H1 (cell line): ENCODE measurements around the gene ORC3. TPM values are rescaled to one million over a fixed set of nuclear protein-coding genes. Genes with fewer than 3 reads are reported as not detected.

Experiments
- CTCF ChIA-PET: fragments of 300-600 bp; sonication (Branson Sonifier 250); formaldehyde crosslinking; loops from one replicate; lab custom pipeline; 2021; ENCODE audit not compliant: partially characterized antibody; lab: Charles Lee
- POLR2A ChIA-PET: fragments of 300-600 bp; sonication (Branson Sonifier 250); formaldehyde crosslinking; loops from one replicate; lab custom pipeline; 2021; ENCODE audit warnings: inconsistent platforms; ENCODE audit not compliant: partially characterized antibody; lab: Charles Lee
- DNase-seq, 2 experiments: peaks; one replicate each; pipeline versions ENCODE4 v3.0.0 to v3.0.0-alpha.2; 2010 to 2022; ENCODE audit warnings: low spot score in 2 of 2, low read depth in 1 of 2, mixed read lengths in 1 of 2
- FAIRE-seq: peaks from 2 replicates; lab custom pipeline; 2011; peaks lifted over from hg19 to GRCh38; lab: Jason Lieb, UNC
- H2AFZ ChIP-seq: 2 replicates; pipeline ENCODE4 v1.8.1; 2012; ENCODE audit warnings: low read length, inconsistent platforms
- H2AK5ac ChIP-seq: 2 replicates; pipeline ENCODE4 v1.6.1; 2013; ENCODE audit warnings: low read depth, low read length
- H2BK120ac ChIP-seq: replicated peaks from 2 replicates; pipeline ENCODE3; 2013; ENCODE audit warnings: low read depth, low read length, inconsistent platforms
- H2BK12ac ChIP-seq: 2 replicates; pipeline ENCODE4 v1.6.1; 2013; ENCODE audit warnings: low read depth, low read length
- H2BK15ac ChIP-seq: 2 replicates; pipeline ENCODE4 v1.6.1; 2013; ENCODE audit warnings: low read length
- H2BK20ac ChIP-seq: 2 replicates; pipeline ENCODE4 v1.6.1; 2013; ENCODE audit warnings: low read length
- H2BK5ac ChIP-seq: 2 replicates; pipeline ENCODE4 v1.6.1; 2013; ENCODE audit warnings: low read depth, low read length
- H3K14ac ChIP-seq: 2 replicates; pipeline ENCODE4 v1.6.1; 2013; ENCODE audit warnings: inconsistent platforms; ENCODE audit not compliant: insufficient read length
- H3K18ac ChIP-seq: 2 replicates; pipeline ENCODE4 v1.6.1; 2013; ENCODE audit warnings: low read length; ENCODE audit errors: extremely low read depth
- H3K23ac ChIP-seq: 2 replicates; pipeline ENCODE4 v1.6.1; 2013; ENCODE audit warnings: inconsistent platforms; ENCODE audit not compliant: insufficient read length
- H3K23me2 ChIP-seq: 2 replicates; pipeline ENCODE4 v1.6.1; 2013; ENCODE audit warnings: low read depth, low read length
- H3K27ac ChIP-seq: 2 replicates; pipeline ENCODE4 v1.6.1; 2011; ENCODE audit warnings: low read depth, low read length, inconsistent platforms
- H3K27me3 ChIP-seq, 4 experiments: replicated peaks in 1 of 4; 1 replicate in 1 of 4; 2 replicates in 3 of 4; pipeline versions ENCODE4 v1.6.1 to v1.8.1; 2011 to 2013; ENCODE audit warnings: low read length in 3 of 4, mild to moderate bottlenecking in 3 of 4, inconsistent platforms in 2 of 4, mixed read lengths in 2 of 4, moderate library complexity in 1 of 4; ENCODE audit not compliant: control insufficient read depth in 3 of 4, insufficient read depth in 3 of 4; ENCODE audit errors: extremely low read depth in 1 of 4
- H3K36me3 ChIP-seq, 4 experiments: 2 replicates each; pipeline versions ENCODE4 v1.6.1 to v1.8.1; 2011 to 2013; ENCODE audit warnings: mild to moderate bottlenecking in 4 of 4, low read length in 3 of 4, moderate library complexity in 2 of 4, control low read depth in 1 of 4, inconsistent platforms in 1 of 4; ENCODE audit not compliant: insufficient read depth in 4 of 4, control insufficient read depth in 2 of 4
- H3K4ac ChIP-seq: replicated peaks from 2 replicates; pipeline ENCODE3; 2013; ENCODE audit warnings: low read length, low read depth, mixed read lengths, inconsistent platforms; ENCODE audit not compliant: insufficient read length
- H3K4me1 ChIP-seq, 4 experiments: replicated peaks in 1 of 4; 1 replicate in 1 of 4; 2 replicates in 3 of 4; pipeline versions ENCODE4 v1.6.1 to v1.8.1; 2011 to 2013; ENCODE audit warnings: low read length in 3 of 4, inconsistent platforms in 2 of 4, mixed read lengths in 1 of 4; ENCODE audit not compliant: insufficient read depth in 4 of 4, control insufficient read depth in 3 of 4
- H3K4me2 ChIP-seq, 2 experiments: 2 replicates each; pipeline versions ENCODE4 v1.6.1 to v1.8.1; 2011 to 2013; ENCODE audit warnings: low read depth in 2 of 2, low read length in 2 of 2, control low read depth in 1 of 2, inconsistent platforms in 1 of 2, mild to moderate bottlenecking in 1 of 2; ENCODE audit not compliant: insufficient read depth in 1 of 2
- H3K4me3 ChIP-seq, 4 experiments: fragments of 200-600, 300-600 bp in 1 of 4; sonication (generic), shearing (Covaris generic), sonication (Bioruptor Twin) in 1 of 4; 2 replicates each; pipeline versions ENCODE4 v1.5.1 to v1.8.1; 2011 to 2016; ENCODE audit warnings: low read length in 4 of 4, low read depth in 3 of 4, control low read depth in 2 of 4, inconsistent platforms in 2 of 4, mild to moderate bottlenecking in 2 of 4, mixed read lengths in 1 of 4, moderate library complexity in 1 of 4; ENCODE audit not compliant: insufficient read depth in 2 of 4; ENCODE audit errors: extremely low read depth in 1 of 4
- H3K56ac ChIP-seq: replicated peaks from 2 replicates; pipeline ENCODE3; 2013; ENCODE audit warnings: low read depth, mild to moderate bottlenecking, mixed read lengths, low read length, inconsistent platforms; ENCODE audit not compliant: insufficient read length
- H3K79me1 ChIP-seq: 2 replicates; pipeline ENCODE4 v1.6.1; 2013; ENCODE audit warnings: low read depth, low read length, control low read depth
- H3K79me2 ChIP-seq, 2 experiments: 2 replicates each; pipeline versions ENCODE4 v1.6.1 to v1.8.1; 2012 to 2013; ENCODE audit warnings: low read length in 2 of 2, mild to moderate bottlenecking in 2 of 2, inconsistent platforms in 1 of 2; ENCODE audit not compliant: insufficient read depth in 2 of 2, control insufficient read depth in 1 of 2
- H3K9ac ChIP-seq, 4 experiments: replicated peaks in 1 of 4; 1 replicate in 1 of 4; 2 replicates in 3 of 4; pipeline versions ENCODE4 v1.6.1 to v1.8.1; 2011 to 2013; ENCODE audit warnings: low read depth in 3 of 4, low read length in 3 of 4, control low read depth in 2 of 4, mild to moderate bottlenecking in 2 of 4, moderate library complexity in 2 of 4, inconsistent platforms in 1 of 4; ENCODE audit errors: extremely low read depth in 1 of 4
- H3K9me3 ChIP-seq, 2 experiments: 2 replicates each; pipeline versions ENCODE4 v1.6.1 to v1.8.1; 2012 to 2013; ENCODE audit warnings: mild to moderate bottlenecking in 2 of 2, moderate library complexity in 2 of 2, control low read depth in 1 of 2, inconsistent platforms in 1 of 2, low read depth in 1 of 2, low read length in 1 of 2, mixed read lengths in 1 of 2; ENCODE audit not compliant: insufficient read depth in 2 of 2
- H4K20me1 ChIP-seq, 2 experiments: replicated peaks in 1 of 2; 2 replicates each; pipeline versions ENCODE3 to v1.8.1; 2011 to 2013; ENCODE audit warnings: inconsistent platforms in 2 of 2, low read length in 2 of 2, mild to moderate bottlenecking in 1 of 2; ENCODE audit not compliant: insufficient read depth in 2 of 2, control insufficient read depth in 1 of 2
- H4K5ac ChIP-seq: 2 replicates; pipeline ENCODE4 v1.6.1; 2013; ENCODE audit warnings: low read length, low read depth, mixed read lengths, inconsistent platforms; ENCODE audit not compliant: insufficient read length
- H4K8ac ChIP-seq: 2 replicates; pipeline ENCODE4 v1.8.0; 2013; ENCODE audit warnings: mild to moderate bottlenecking, moderate library complexity, low read length, inconsistent platforms; ENCODE audit not compliant: insufficient read depth; ENCODE audit errors: extremely low read depth
- H4K91ac ChIP-seq: replicated peaks from 2 replicates; pipeline ENCODE3; 2013; ENCODE audit warnings: low read length, mixed read lengths, inconsistent platforms; ENCODE audit not compliant: insufficient read length
- CTCF ChIP-seq, 3 experiments: IDR thresholded peaks; 1 replicate in 2 of 3; 2 replicates in 1 of 3; pipeline versions ENCODE4 v1.5.1 to v1.6.1; 2011; ENCODE audit warnings: low read length in 3 of 3, mild to moderate bottlenecking in 3 of 3, inconsistent platforms in 2 of 3, low read depth in 1 of 3, moderate library complexity in 1 of 3; ENCODE audit not compliant: insufficient read depth in 1 of 3; ENCODE audit errors: control extremely low read depth in 1 of 3
- WGBS, 2 experiments: shearing (Covaris generic) in 1 of 2; methylation state at CpG; one replicate each; pipeline versions ENCODE4 v1.1.6 to v1.1.7; 2013 to 2015; ENCODE audit warnings: low lambda C conversion rate in 2 of 2, mixed read lengths in 2 of 2, inconsistent platforms in 1 of 2, low coverage in 1 of 2, missing lambda C conversion rate in 1 of 2; ENCODE audit not compliant: insufficient replicate concordance in 2 of 2, insufficient coverage in 1 of 2, insufficient read length in 1 of 2; ENCODE audit errors: extremely low coverage in 1 of 2, missing lambda C conversion rate in 1 of 2; 5-methylcytosine and 5-hydroxymethylcytosine counted together
- polyA plus RNA-seq, 7 experiments: library from polyadenylated mRNA; depleted of rRNA in 3 of 7; stranded (reverse) in 5 of 7; unstranded in 2 of 7; fragments of >200 nt in 5 of 7; fragments of 200-250 nt in 2 of 7; gene quantifications; 1 replicate in 5 of 7; 2 replicates in 1 of 7; 4 replicates in 1 of 7; pipeline versions ENCODE4 v1.2.1 to v1.2.3, GENCODE V29; 2011 to 2013; ENCODE audit warnings: missing spikeins in 2 of 7, mixed read lengths in 2 of 7
- total RNA-seq: library from RNA; stranded (reverse); fragmentation: NEBNext Ultra II Directional; extraction: Animal tissue kit (Norgen Biotek cat#: 25700); gene quantifications from 2 replicates; pipeline ENCODE4 v1.2.1, GENCODE V29; 2021

ORC3 gene
- total and polyA plus RNA-seq, 2 of the 8 experiments (the other 6 are each of a cell fraction or from before 2014, with no cell fraction given), result 35.9 to 60.9 TPM

GRCh38 chr6:87541744-87542143, 48.2 kb upstream of the ORC3 start:
- Histone ChIP-seq H2BK12ac (no peak overlapping the region), H3K4me2 (no peak overlapping the region), H3K27me3 (no peaks in the 10 kb centered on the region), H3K56ac (no peak overlapping the region), H3K14ac (no peak overlapping the region), H2BK120ac (no peak overlapping the region), H3K27ac (no peak overlapping the region), H4K5ac (no peak overlapping the region), H3K4ac (no peak overlapping the region), H2BK20ac (no peak overlapping the region), H3K79me2 (no peaks in the 10 kb centered on the region), H3K9ac (no peak overlapping the region), H2BK15ac (no peak overlapping the region), H3K4me3 (no peak overlapping the region), H3K4me1 (no peaks in the 10 kb centered on the region), H3K23me2 (no peaks in the 10 kb centered on the region), H3K79me1 (no peaks in the 10 kb centered on the region), H2BK5ac (no peak overlapping the region), H3K18ac (no peak overlapping the region), H4K8ac (no peak overlapping the region), H4K91ac (no peak overlapping the region), H3K36me3 (peaks cover 0 to 59% (median 14%) of the 10 kb centered on the region in 4 experiments; a peak in 5 of 8 replicates), H3K9me3 (no peaks in the 10 kb centered on the region), H2AK5ac (no peak overlapping the region), H3K23ac (no peak overlapping the region), H2AFZ (no peak overlapping the region), H4K20me1 (no peaks in the 10 kb centered on the region)
- DNase-seq (no peak), FAIRE-seq (no peak)
- POLR2A ChIA-PET, result no interaction called here
- CTCF ChIA-PET, result no interaction called here
- TF ChIP-seq CTCF (IDR thresholded peaks at IDR 0.05; ENCODE audit: control extremely low read depth in 1 of 3, insufficient read depth in 1 of 3, low read depth in 1 of 3, low read length in 3 of 3), result no peak
- WGBS, 2 experiments, result 98% methylated on average over 2 of the region's 2 CpGs; no CpG with 5 or more reads in 1 of the 2 experiments
